A673 (cell line): Measurements from ENCODE around the gene ZFP36. TPM values are rescaled to one million over a fixed set of nuclear protein-coding genes. Genes with fewer than 3 reads are reported as not detected.

Experiments used
- BruUV-seq: library from RNA; stranded (reverse); fragments of 400-500 nt; replicated peaks from 2 replicates; lab custom pipeline; 2021; lab: Mats Ljungman, UMichigan
- CTCF ChIA-PET: fragments of 300-600 bp; sonication (Branson Sonifier 250); formaldehyde crosslinking; loops from one replicate; lab custom pipeline; 2022; ENCODE audit warnings: antibody characterized with exemption; lab: Charles Lee
- POLR2A ChIA-PET: fragments of 300-600 bp; sonication (Branson Sonifier 250); formaldehyde crosslinking; loops from one replicate; lab custom pipeline; 2022; ENCODE audit warnings: antibody characterized with exemption; ENCODE audit not compliant: low non-redundant PET; lab: Charles Lee
- DNase-seq: peaks from one replicate; pipeline ENCODE4 v3.0.0-alpha.2; 2015; ENCODE audit warnings: low spot score
- H3K27ac ChIP-seq: fragments of 200-600 bp; sonication (generic); 2 replicates; pipeline ENCODE4 v1.5.1; 2016; ENCODE audit warnings: mixed run types, low read depth, mild to moderate bottlenecking, mixed read lengths, antibody characterized with exemption, low read length; ENCODE audit not compliant: poor library complexity, severe bottlenecking
- H3K27me3 ChIP-seq: fragments of 200-600 bp; sonication (generic); replicated peaks from 2 replicates; pipeline ENCODE4 v1.6.1; 2017; ENCODE audit warnings: mixed run types, low read depth, mild to moderate bottlenecking, mixed read lengths, antibody characterized with exemption, low read length; ENCODE audit not compliant: insufficient read depth, poor library complexity
- H3K36me3 ChIP-seq: fragments of 200-600 bp; sonication (generic); 2 replicates; pipeline ENCODE4 v1.6.1; 2016; ENCODE audit warnings: mixed run types, mild to moderate bottlenecking, mixed read lengths, antibody characterized with exemption, low read length; ENCODE audit not compliant: insufficient read depth, poor library complexity, severe bottlenecking
- H3K4me1 ChIP-seq: fragments of 200-600 bp; sonication (generic); 2 replicates; pipeline ENCODE4 v1.6.1; 2017; ENCODE audit warnings: mixed run types, mild to moderate bottlenecking, mixed read lengths, antibody characterized with exemption, low read length; ENCODE audit not compliant: insufficient read depth, poor library complexity, severe bottlenecking
- H3K4me3 ChIP-seq: fragments of 200-600 bp; sonication (generic); 2 replicates; pipeline ENCODE4 v1.5.1; 2016; ENCODE audit warnings: low read depth, mixed run types, mild to moderate bottlenecking, mixed read lengths, low read length; ENCODE audit not compliant: poor library complexity, severe bottlenecking
- H3K9me3 ChIP-seq: fragments of 200-600 bp; sonication (generic); 2 replicates; pipeline ENCODE4 v1.6.1; 2016; ENCODE audit warnings: mixed run types, low read depth, mild to moderate bottlenecking, mixed read lengths, antibody characterized with exemption, low read length; ENCODE audit not compliant: poor library complexity, severe bottlenecking
- EZH2 ChIP-seq: fragments of 200-600 bp; sonication (generic); IDR thresholded peaks from 2 replicates; pipeline ENCODE4 v1.6.1; 2017; ENCODE audit warnings: borderline replicate concordance, low read depth, mild to moderate bottlenecking, mixed read lengths, antibody characterized with exemption, low read length; ENCODE audit not compliant: poor library complexity, severe bottlenecking
- intact Hi-C: fragments of 100-400 bp; cut with micrococcal nuclease; formaldehyde crosslinking; loops from one replicate; pipeline ENCODE4 v1.10.0; 2022; ENCODE audit not compliant: unreplicated experiment
- total RNA-seq: library from RNA; stranded (reverse); gene quantifications from 2 replicates; pipeline ENCODE4 v1.2.3, GENCODE V29; 2021
- TF ChIP-seq, protein P1 (sequence below): fragments of 300-800, 200-600 bp; sonication (generic); conservative IDR thresholded peaks from 2 replicates; pipeline ENCODE4 v1.5.1; 2017; ENCODE audit warnings: low read depth, mild to moderate bottlenecking, antibody characterized with exemption, low read length, moderate library complexity, mixed read lengths

The ZFP36 gene
- total RNA-seq, 1 experiment from 2014 or later: 7.1 TPM

DNA sequence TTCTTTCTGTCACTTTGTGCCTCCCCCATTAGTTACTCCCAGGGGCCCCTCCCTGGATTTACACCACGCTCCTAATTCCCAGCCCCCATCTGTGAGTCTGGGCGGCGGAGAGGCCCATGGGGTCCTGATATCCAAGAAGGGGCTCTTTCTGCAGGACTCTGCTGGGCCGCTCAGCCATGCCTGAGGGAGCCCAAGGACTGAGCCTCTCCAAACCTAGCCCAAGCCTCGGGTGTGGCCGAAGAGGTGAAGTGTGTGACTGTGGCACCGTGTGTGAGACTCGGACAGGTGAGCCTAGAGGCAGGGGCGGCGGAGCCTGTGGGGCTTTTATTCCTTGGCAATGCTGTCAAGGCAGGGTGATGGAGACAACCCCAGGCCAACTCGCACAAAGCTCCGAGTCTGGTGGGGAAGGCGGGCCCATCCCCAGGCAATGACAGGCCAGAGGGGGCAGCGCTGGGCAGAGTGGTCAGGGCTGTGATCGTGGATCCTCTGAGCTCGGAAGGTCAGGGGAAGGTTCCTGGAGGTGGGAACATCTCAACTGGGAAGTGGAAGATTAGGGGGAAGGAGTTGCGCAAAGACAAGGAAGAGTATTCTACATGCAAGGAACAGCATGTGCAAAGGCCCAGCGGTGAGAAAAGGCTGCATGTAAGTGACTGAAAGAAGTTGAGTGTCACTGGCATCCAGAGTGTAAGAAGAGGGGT, 7.4 kb downstream of the ZFP36 start:
- H3K27me3 ChIP-seq: no peaks in the 10 kb centered on the region
- peak overlapping the region; percentile 100 for H3K4me3 ChIP-seq
- TF ChIP-seq, protein P1, sequence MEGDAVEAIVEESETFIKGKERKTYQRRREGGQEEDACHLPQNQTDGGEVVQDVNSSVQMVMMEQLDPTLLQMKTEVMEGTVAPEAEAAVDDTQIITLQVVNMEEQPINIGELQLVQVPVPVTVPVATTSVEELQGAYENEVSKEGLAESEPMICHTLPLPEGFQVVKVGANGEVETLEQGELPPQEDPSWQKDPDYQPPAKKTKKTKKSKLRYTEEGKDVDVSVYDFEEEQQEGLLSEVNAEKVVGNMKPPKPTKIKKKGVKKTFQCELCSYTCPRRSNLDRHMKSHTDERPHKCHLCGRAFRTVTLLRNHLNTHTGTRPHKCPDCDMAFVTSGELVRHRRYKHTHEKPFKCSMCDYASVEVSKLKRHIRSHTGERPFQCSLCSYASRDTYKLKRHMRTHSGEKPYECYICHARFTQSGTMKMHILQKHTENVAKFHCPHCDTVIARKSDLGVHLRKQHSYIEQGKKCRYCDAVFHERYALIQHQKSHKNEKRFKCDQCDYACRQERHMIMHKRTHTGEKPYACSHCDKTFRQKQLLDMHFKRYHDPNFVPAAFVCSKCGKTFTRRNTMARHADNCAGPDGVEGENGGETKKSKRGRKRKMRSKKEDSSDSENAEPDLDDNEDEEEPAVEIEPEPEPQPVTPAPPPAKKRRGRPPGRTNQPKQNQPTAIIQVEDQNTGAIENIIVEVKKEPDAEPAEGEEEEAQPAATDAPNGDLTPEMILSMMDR: 0 out of 2 replicates have a peak, but pooled peaks have one; percentile 19
- TF ChIP-seq EZH2: no peak
- ChIA-PET CTCF (interaction anchor here (0.5 to 1.5 kb wide), 3 partner anchors 22 to 72 kb away, joined by 3 to 5 read pairs (median 4); partner anchors contain the start of genes RPS16 and SAMD4B), POLR2A (interaction anchor here (0.6 to 1.5 kb wide), 3 partner anchors 15 to 22 kb away, joined by 3 to 9 read pairs (median 6); partner anchors contain the start of gene RPS16)
- BruUV-seq: no TSS peak
- intact Hi-C loops: loop anchor here (5.0 kb wide), 1 partner anchor 292 kb away; no protein-coding TSS in a partner anchor
- DNase-seq: no peak
- peaks cover 32% of the 10 kb centered on the region for H3K4me1 ChIP-seq
- peaks cover 29% of the 10 kb centered on the region for H3K36me3 ChIP-seq
- H3K27ac ChIP-seq: peak overlapping the region; percentile 97
- H3K9me3 ChIP-seq: no peaks in the 10 kb centered on the region

DNA sequence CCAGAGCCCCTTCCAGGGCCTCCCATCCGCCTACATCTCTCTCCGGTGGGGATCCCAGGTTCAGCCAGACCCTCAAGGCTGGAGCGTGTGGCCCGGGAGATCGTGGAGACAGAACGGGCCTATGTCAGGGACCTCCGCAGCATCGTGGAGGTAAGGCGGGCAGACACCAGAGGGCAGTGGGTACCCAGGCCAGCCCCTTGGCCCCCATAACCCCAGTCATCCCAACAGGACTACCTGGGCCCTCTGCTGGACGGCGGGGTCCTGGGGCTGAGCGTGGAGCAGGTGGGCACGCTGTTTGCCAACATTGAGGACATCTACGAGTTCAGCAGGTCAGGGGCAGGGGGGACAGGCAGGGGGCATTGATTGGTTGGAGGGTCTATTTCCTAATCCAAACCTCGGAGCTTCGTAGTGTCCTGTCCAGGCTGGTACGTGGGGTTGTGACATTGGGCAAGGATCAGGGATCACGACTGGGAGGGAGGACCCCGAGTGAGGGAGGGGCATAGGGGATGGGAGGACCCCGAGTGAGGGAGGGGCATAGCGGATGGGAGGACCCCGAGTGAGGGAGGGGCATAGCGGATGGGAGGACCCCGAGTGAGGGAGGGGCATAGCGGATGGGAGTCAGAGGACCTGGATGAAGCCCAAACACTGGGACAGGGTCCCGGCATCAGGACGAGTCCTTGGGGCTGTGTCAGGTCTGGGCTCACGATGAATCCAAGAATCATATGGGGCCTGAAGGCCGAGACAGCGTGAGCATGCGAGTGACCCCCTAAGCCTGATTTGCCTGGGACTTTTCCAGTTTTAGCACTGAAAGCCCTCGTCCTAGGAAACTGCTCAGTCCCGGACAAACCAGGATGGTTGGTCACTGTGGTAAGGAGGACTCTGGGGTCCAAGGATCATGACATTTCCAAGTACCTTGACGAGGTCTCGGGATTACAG, 8.7 kb downstream of the ZFP36 start:
- no peaks in the 10 kb centered on the region for H3K27me3 ChIP-seq
- no peaks in the 10 kb centered on the region for H3K9me3 ChIP-seq
- peak overlapping the region; percentile 100 for H3K4me3 ChIP-seq
- POLR2A ChIA-PET: no interaction called here
- DNase-seq: no peak
- peaks cover 37% of the 10 kb centered on the region for H3K36me3 ChIP-seq
- TF ChIP-seq, protein P1: no peak
- no peak for TF ChIP-seq EZH2
- CTCF ChIA-PET: interaction anchor here (1.5 kb wide), 1 partner anchor 20 kb away, joined by 3 read pairs; the partner anchor contains the start of gene RPS16
- H3K4me1 ChIP-seq: peaks cover 28% of the 10 kb centered on the region
- intact Hi-C loops: no loop called here
- peak overlapping the region; percentile 54 for H3K27ac ChIP-seq
- no TSS peak for BruUV-seq

DNA sequence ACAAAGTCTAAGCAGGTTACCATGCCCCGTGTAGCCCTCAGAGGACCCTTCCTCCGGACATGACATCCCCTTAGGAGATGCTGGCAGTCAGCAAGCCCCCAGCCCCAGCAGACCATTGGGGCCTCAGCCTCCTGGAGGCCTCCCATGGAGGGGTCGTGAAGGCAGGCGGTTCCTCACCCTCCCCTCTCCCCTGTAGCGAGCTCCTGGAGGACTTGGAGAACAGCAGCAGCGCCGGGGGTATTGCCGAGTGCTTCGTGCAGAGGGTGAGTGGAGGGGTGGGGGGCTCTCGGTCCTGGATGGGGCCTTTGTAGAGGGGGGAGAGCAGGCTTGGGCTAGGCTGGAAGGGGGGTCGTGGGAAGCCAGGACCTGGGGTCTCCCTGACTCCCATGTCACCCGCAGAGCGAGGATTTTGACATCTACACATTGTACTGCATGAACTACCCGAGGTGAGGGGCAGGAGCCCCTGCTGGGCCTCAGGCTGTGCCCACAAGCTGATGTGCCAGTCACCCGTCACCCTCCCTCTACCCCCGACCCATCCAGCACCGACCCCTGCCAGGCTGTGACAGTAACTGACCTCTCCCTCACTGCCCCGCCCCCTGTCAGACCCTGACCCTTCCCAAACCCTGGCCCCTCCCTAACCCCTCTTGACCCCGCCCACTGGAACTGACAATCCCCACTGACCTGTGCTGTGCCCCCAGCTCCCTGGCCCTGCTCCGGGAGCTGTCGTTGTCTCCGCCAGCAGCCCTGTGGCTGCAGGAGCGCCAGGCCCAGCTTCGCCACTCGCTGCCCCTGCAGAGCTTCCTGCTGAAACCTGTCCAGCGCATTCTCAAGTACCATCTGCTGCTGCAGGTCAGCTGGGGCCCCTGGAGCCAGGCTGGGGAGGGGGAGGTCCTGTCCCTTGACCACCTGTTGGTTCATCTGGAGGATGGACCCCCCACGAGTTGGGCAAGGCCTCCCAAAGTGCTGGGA, 9.8 kb downstream of the ZFP36 start:
- intact Hi-C loops: no loop called here
- Histone ChIP-seq H3K9me3 (no peaks in the 10 kb centered on the region), H3K27ac (no peak overlapping the region), H3K4me1 (peaks cover 17% of the 10 kb centered on the region), H3K36me3 (peaks cover 40% of the 10 kb centered on the region), H3K4me3 (no peak overlapping the region), H3K27me3 (no peaks in the 10 kb centered on the region)
- no TSS peak for BruUV-seq
- DNase-seq: no peak
- CTCF ChIA-PET: no interaction called here
- POLR2A ChIA-PET: no interaction called here
- TF ChIP-seq EZH2: no peak
- TF ChIP-seq, protein P1: no peak
